ENCODE results near the gene ZNF268. TPM values are rescaled to one million over a fixed set of nuclear protein-coding genes. Genes with fewer than 3 reads are reported as not detected.
A peak's percentile ranks its signal among the peaks of the same experiment; 100 is the strongest.

The ZNF268 gene
- total RNA-seq = 10 to 100 TPM in 3 of 4 donors, 1 to 10 TPM in 1; 7.1 to 24.6 (median 15.4) TPM

DNA sequence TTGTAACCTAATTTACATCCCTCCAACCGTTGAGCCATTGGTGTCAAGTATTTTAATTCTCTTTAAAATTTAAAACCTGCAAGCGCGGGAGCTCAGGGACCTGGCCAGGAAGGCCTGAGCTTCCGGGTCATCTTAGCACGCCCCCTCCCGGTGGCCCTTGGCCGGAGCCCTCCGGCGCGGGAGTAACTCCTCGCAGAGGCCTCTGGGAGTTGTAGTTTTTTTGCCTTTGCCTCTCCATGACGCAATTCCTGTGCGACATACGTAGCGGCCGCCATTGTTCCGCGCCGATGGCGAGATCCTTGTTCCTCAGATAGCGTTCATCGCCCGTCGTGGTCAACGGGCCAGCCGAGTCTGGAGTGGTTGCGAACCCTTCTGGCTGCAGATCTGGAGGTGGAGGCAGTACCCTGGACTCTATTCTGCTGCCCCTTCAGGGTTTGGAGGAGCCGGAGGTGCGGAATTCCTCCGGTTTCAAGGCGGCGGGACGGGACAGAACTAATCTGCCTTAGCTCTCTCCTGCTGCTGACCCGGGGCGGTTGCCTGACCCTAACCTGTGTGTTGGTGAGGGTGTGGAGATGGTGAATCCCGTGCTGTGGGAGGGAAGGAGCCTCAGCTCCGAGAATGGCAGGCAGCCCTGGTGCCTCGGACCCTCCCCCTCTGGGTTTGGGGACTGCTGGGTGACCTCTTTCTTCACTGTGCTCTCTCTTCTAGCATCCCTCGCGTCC lies at the start of gene ZNF268:
TSS of gene ZNF268 (plus strand) at position 258 of the 722 bp plus-strand sequence. CDS start 503 bp downstream, outside the sequence.
- DNase-seq (ENCODE audit: low spot score in 2 of 2) = peak; percentile 84 to 96
- TF ChIP-seq POLR2A (IDR thresholded peaks at IDR 0.05) = no peak
- TF ChIP-seq CTCF (IDR thresholded peaks at IDR 0.05) = no peak
- 3 to 5% methylated on average over 32 to 39 of the region's 40 CpGs for WGBS, 2 donors
- H3K4me3 ChIP-seq (ENCODE audit: low read depth, poor library complexity, severe bottlenecking) = peak within 1 kb of the TSS; percentile 88
- intact Hi-C loops (cut with DNase I; ENCODE audit: low total_unique reads) = no loop called here

- no peak overlapping the region for H3K4me3 ChIP-seq (ENCODE audit: low read depth, poor library complexity, severe bottlenecking)
- 96 to 100% methylated on average over 2 of the region's 2 CpGs for WGBS, 2 donors
- intact Hi-C loops (cut with DNase I; ENCODE audit: low total_unique reads) = no loop called here
Observed at GRCh38 chr12:133135747-133136146, 45.5 kb upstream of the ZNF268 start.

DNA sequence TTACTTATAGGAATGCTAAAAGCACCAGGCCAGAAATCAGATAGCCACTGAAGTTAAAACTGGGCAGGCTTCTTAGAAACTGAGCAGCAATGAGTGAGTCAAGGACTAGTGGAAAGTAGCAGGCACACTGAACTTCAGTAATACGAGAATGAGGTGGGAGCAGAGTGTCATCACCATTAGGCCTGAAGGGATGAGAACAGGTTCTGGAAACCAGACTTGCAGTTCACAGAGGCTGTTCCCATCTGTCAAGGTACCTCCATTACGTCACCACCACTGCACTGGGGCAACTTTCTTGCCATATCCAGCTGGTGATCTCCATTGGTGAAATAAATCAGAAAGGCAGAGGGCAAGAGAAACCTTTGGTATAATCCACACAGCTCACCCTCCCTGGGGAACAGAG lies 35.3 kb upstream of the ZNF268 start:
- TF ChIP-seq POLR2A (IDR thresholded peaks at IDR 0.05) (no peak), CTCF (IDR thresholded peaks at IDR 0.05) (no peak)
- 94 to 95% methylated on average over 2 of the region's 2 CpGs for WGBS, 2 donors
- intact Hi-C loops (cut with DNase I; ENCODE audit: low total_unique reads) = no loop called here
- no peak for DNase-seq (ENCODE audit: low spot score in 2 of 2)
- no peak overlapping the region for H3K4me3 ChIP-seq (ENCODE audit: low read depth, poor library complexity, severe bottlenecking)

More at GRCh38 chr12:133135747-133136146, 45.5 kb upstream of the ZNF268 start:
- TF ChIP-seq POLR2A (IDR thresholded peaks at IDR 0.05) (no peak), CTCF (IDR thresholded peaks at IDR 0.05) (no peak)
- no peak for DNase-seq (ENCODE audit: low spot score in 2 of 2)

DNA sequence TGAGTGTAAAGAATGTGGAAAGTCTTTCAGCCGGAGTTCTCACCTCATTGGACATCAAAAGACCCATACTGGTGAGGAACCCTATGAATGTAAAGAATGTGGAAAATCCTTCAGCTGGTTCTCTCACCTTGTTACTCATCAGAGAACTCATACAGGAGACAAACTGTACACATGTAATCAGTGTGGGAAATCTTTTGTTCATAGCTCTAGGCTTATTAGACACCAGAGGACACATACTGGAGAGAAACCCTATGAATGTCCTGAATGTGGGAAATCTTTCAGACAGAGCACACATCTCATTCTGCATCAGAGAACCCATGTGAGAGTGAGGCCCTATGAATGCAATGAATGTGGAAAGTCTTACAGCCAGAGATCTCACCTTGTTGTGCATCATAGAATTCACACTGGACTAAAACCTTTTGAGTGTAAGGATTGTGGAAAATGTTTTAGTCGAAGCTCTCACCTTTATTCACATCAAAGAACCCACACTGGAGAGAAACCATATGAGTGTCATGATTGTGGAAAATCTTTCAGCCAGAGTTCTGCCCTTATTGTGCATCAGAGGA lies 25.1 kb upstream of the ZNF268 start:
- TF ChIP-seq CTCF (IDR thresholded peaks at IDR 0.05) (no peak), POLR2A (IDR thresholded peaks at IDR 0.05) (no peak)
- no peak for DNase-seq (ENCODE audit: low spot score in 2 of 2)
- 97 to 100% methylated on average over 2 of the region's 2 CpGs for WGBS, 2 donors
- no peak overlapping the region for H3K4me3 ChIP-seq (ENCODE audit: low read depth, poor library complexity, severe bottlenecking)
- intact Hi-C loops (cut with DNase I; ENCODE audit: low total_unique reads) = no loop called here

- no peak overlapping the region for H3K4me3 ChIP-seq (ENCODE audit: low read depth, poor library complexity, severe bottlenecking)
- no peak for DNase-seq (ENCODE audit: low spot score in 2 of 2)
- intact Hi-C loops (cut with DNase I; ENCODE audit: low total_unique reads) = no loop called here
- WGBS, 2 donors = 89 to 90% methylated on average over 3 of the region's 3 CpGs
- TF ChIP-seq POLR2A (IDR thresholded peaks at IDR 0.05) = no peak
Observed at GRCh38 chr12:133165776-133166175, 15.5 kb upstream of the ZNF268 start.

- 85 to 100% methylated on average over 1 of the region's 1 CpG for WGBS, 2 donors
- TF ChIP-seq POLR2A (IDR thresholded peaks at IDR 0.05) = no peak
- no peak for TF ChIP-seq CTCF (IDR thresholded peaks at IDR 0.05)
- no peak overlapping the region for H3K4me3 ChIP-seq (ENCODE audit: low read depth, poor library complexity, severe bottlenecking)
- DNase-seq (ENCODE audit: low spot score in 2 of 2) = no peak
- intact Hi-C loops (cut with DNase I; ENCODE audit: low total_unique reads) = no loop called here
Observed at GRCh38 chr12:133172491-133172890, 8.8 kb upstream of the ZNF268 start.
